KBM-7 (cell line): ENCODE measurements around the gene ANP32B.
"Not testable (repeated sequence)": the region's sequence is repeated elsewhere in the genome, so short reads cannot be mapped to it uniquely, and the experiment has no call there.

Source experiments
- DNase-seq: peaks from one replicate; pipeline ENCODE4 v3.0.0-alpha.2; 2015
- in situ Hi-C: fragments of 300-500 bp; cut with MboI; formaldehyde crosslinking; loops from 2 replicates; pipeline ENCODE4 v1.14.3; 2020; ENCODE audit warnings: low sequenced_read_pairs, low pct_unique_long_range_greater_than_20kb, mixed read lengths

Gene ANP32B

GRCh38 chr9:97985058-97985861 is 2.1 kb downstream of the ANP32B start:
- DNase-seq: peak; percentile 49
- in situ Hi-C loops: no loop called here

GRCh38 chr9:97987487-97987886 is 4.3 kb downstream of the ANP32B start:
- in situ Hi-C loops: no loop called here
- DNase-seq: no peak

GRCh38 chr9:97990259-97990658 is 7.1 kb downstream of the ANP32B start:
- no peak for DNase-seq
- in situ Hi-C loops: no loop called here

- DNase-seq: no peak
- in situ Hi-C loops: no loop called here
Measured at GRCh38 chr9:97991818-97992217, 8.7 kb downstream of the ANP32B start.

- in situ Hi-C loops: no loop called here
- no peak for DNase-seq
Measured at GRCh38 chr9:97992219-97992618, 9.1 kb downstream of the ANP32B start.

GRCh38 chr9:97993000-97993399 is 9.9 kb downstream of the ANP32B start:
- DNase-seq: peak; percentile 77
- in situ Hi-C loops: no loop called here

GRCh38 chr9:97994703-97995102 is 11.6 kb downstream of the ANP32B start:
- in situ Hi-C loops: no loop called here
- no peak for DNase-seq

GRCh38 chr9:97996676-97997075 is 13.5 kb downstream of the ANP32B start:
- DNase-seq, in situ Hi-C loops: not testable (repeated sequence)

- no peak for DNase-seq
- in situ Hi-C loops: no loop called here
Measured at GRCh38 chr9:97997330-97998276, 14.5 kb downstream of the ANP32B start.

GRCh38 chr9:98002808-98003207 is 19.7 kb downstream of the ANP32B start:
- in situ Hi-C loops: no loop called here

GRCh38 chr9:98006127-98006796 is 23.1 kb downstream of the ANP32B start:
- in situ Hi-C loops: no loop called here
- no peak for DNase-seq

More at GRCh38 chr9:98002808-98003207, 19.7 kb downstream of the ANP32B start:
- no peak for DNase-seq

- DNase-seq: no peak
- in situ Hi-C loops: no loop called here
Measured at GRCh38 chr9:98007251-98007928, 24.2 kb downstream of the ANP32B start.

GRCh38 chr9:98008764-98009163 is 25.6 kb downstream of the ANP32B start:
- DNase-seq: no peak
- in situ Hi-C loops: no loop called here

- in situ Hi-C loops: no loop called here
- no peak for DNase-seq
Measured at GRCh38 chr9:98009437-98009836, 26.3 kb downstream of the ANP32B start.

GRCh38 chr9:98009936-98010335 is 26.8 kb downstream of the ANP32B start:
- in situ Hi-C loops: no loop called here
- peak; percentile 49 for DNase-seq

GRCh38 chr9:98010445-98010844 is 27.3 kb downstream of the ANP32B start:
- DNase-seq: no peak
- in situ Hi-C loops: no loop called here

- in situ Hi-C loops: no loop called here
- no peak for DNase-seq
Measured at GRCh38 chr9:98011122-98011521, 28.0 kb downstream of the ANP32B start.

- no peak for DNase-seq
- in situ Hi-C loops: no loop called here
Measured at GRCh38 chr9:98016137-98016680, 33.1 kb downstream of the ANP32B start.

- DNase-seq: no peak
- in situ Hi-C loops: no loop called here
Measured at GRCh38 chr9:98017306-98017705, 34.2 kb downstream of the ANP32B start.
